Neuronal stem cell (in vitro differentiated cells): ENCODE measurements around the gene CARD8.

Experiments
- DNase-seq: peaks from one replicate; pipeline ENCODE4 v3.0.0-alpha.2; 2013; ENCODE audit warnings: low spot score
- H2AFZ ChIP-seq: one replicate; pipeline ENCODE4 v1.6.1; 2013; ENCODE audit warnings: mild to moderate bottlenecking, low read length, inconsistent platforms
- H2AK5ac ChIP-seq: 2 replicates; pipeline ENCODE4 v1.6.1; 2013; ENCODE audit warnings: low read depth, mild to moderate bottlenecking, inconsistent platforms, low read length, moderate library complexity, mixed read lengths
- H2BK120ac ChIP-seq: 2 replicates; pipeline ENCODE4 v1.6.1; 2013; ENCODE audit warnings: low read depth, mild to moderate bottlenecking, inconsistent platforms, low read length, moderate library complexity, mixed read lengths
- H2BK12ac ChIP-seq: one replicate; pipeline ENCODE4 v1.6.1; 2013; ENCODE audit warnings: low read length, inconsistent platforms
- H2BK15ac ChIP-seq: 2 replicates; pipeline ENCODE4 v1.6.1; 2013; ENCODE audit warnings: mild to moderate bottlenecking, low read length, inconsistent platforms, mixed read lengths
- H2BK5ac ChIP-seq: one replicate; pipeline ENCODE4 v1.6.1; 2013; ENCODE audit warnings: inconsistent platforms, mild to moderate bottlenecking, low read length, moderate library complexity
- H3K14ac ChIP-seq: one replicate; pipeline ENCODE4 v1.6.1; 2013; ENCODE audit warnings: low read length, inconsistent platforms
- H3K18ac ChIP-seq: 2 replicates; pipeline ENCODE4 v1.6.1; 2013; ENCODE audit warnings: low read length, inconsistent platforms
- H3K23ac ChIP-seq: 2 replicates; pipeline ENCODE4 v1.6.1; 2013; ENCODE audit warnings: low read depth, mild to moderate bottlenecking, mixed read lengths, low read length, inconsistent platforms; ENCODE audit not compliant: poor library complexity
- H3K27ac ChIP-seq: replicated peaks from 3 replicates; pipeline ENCODE4 v1.5.1; 2013; ENCODE audit warnings: low read length, inconsistent platforms
- H3K27me3 ChIP-seq, 3 experiments: 2 replicates each; pipeline ENCODE4 v1.6.1; 2013; ENCODE audit warnings: low read length in 3 of 3, mild to moderate bottlenecking in 2 of 3, inconsistent platforms in 1 of 3, low read depth in 1 of 3, mixed read lengths in 1 of 3, moderate library complexity in 1 of 3; ENCODE audit not compliant: control insufficient read depth in 3 of 3, insufficient read depth in 3 of 3
- H3K36me3 ChIP-seq, 2 donors: replicated peaks in 1 of 2; 2 replicates each; pipeline ENCODE4 v1.6.1; 2013; ENCODE audit warnings: low read length in 2 of 2; ENCODE audit not compliant: control insufficient read depth in 2 of 2, insufficient read depth in 2 of 2
- H3K4ac ChIP-seq: 2 replicates; pipeline ENCODE4 v1.6.1; 2013; ENCODE audit warnings: inconsistent platforms, mild to moderate bottlenecking, low read length, moderate library complexity
- H3K4me1 ChIP-seq, 2 donors: 1 replicate in 1 of 2; 2 replicates in 1 of 2; pipeline ENCODE4 v1.6.1; 2013; ENCODE audit warnings: low read length in 2 of 2, low read depth in 1 of 2; ENCODE audit not compliant: control insufficient read depth in 2 of 2, insufficient read depth in 1 of 2
- H3K4me2 ChIP-seq: one replicate; pipeline ENCODE4 v1.6.1; 2013; ENCODE audit warnings: mild to moderate bottlenecking, low read length, inconsistent platforms; ENCODE audit not compliant: insufficient read depth, poor library complexity, severe bottlenecking
- H3K4me3 ChIP-seq, 2 donors: 2 replicates each; pipeline ENCODE4 v1.5.1; 2013; ENCODE audit warnings: low read length in 2 of 2, mild to moderate bottlenecking in 2 of 2, inconsistent platforms in 1 of 2, moderate library complexity in 1 of 2
- H3K79me1 ChIP-seq: one replicate; pipeline ENCODE4 v1.6.1; 2013; ENCODE audit warnings: low read depth, mild to moderate bottlenecking, inconsistent platforms, low read length, moderate library complexity
- H3K9ac ChIP-seq: one replicate; pipeline ENCODE4 v1.6.1; 2013; ENCODE audit warnings: mild to moderate bottlenecking, low read depth, low read length, inconsistent platforms; ENCODE audit not compliant: poor library complexity
- H3K9me3 ChIP-seq, 2 donors: replicated peaks in 1 of 2; 2 replicates each; pipeline versions ENCODE3 to v1.6.1; 2013; ENCODE audit warnings: low read length in 2 of 2, mild to moderate bottlenecking in 2 of 2, inconsistent platforms in 1 of 2, low read depth in 1 of 2, mixed read lengths in 1 of 2, moderate library complexity in 1 of 2; ENCODE audit not compliant: control insufficient read depth in 2 of 2, insufficient read depth in 1 of 2
- H4K8ac ChIP-seq: one replicate; pipeline ENCODE4 v1.6.1; 2013; ENCODE audit warnings: low read depth, mild to moderate bottlenecking, inconsistent platforms, low read length, moderate library complexity
- H4K91ac ChIP-seq: one replicate; pipeline ENCODE4 v1.6.1; 2013; ENCODE audit warnings: low read length, low read depth, mild to moderate bottlenecking, inconsistent platforms; ENCODE audit not compliant: poor library complexity
- WGBS, 2 donors: extraction: QIAGEN DNeasy Blood & Tissue Kit; methylation state at CpG; one replicate each; pipeline ENCODE4 v1.1.7; 2013; ENCODE audit warnings: missing lambda C conversion rate in 2 of 2, mixed read lengths in 1 of 2; ENCODE audit not compliant: insufficient read length in 2 of 2, insufficient replicate concordance in 1 of 2; ENCODE audit errors: extremely low coverage in 2 of 2; 5-methylcytosine and 5-hydroxymethylcytosine counted together

Gene CARD8

DNA sequence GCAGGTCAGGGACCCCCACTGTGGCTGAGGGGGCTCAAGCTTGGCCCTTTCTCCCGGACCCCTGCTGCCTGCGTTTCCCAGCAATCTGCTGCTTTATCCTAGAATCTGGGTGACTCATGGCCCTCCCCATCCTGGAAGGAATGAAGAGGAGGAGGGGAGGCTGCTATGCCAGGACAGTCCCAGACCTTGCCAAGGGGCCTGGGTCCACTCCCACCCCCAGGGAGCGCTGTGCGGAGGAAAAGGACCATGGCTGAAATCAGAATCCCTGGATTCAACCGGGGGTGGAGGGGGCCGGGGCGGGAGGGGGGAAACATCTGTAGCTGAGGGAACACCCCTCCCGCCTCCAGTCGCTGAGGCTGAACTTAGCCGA, 34.7 kb upstream of the CARD8 start:
- H2BK15ac ChIP-seq: no peak overlapping the region
- no CpG with 5 or more reads among the region's 10 CpGs for WGBS, 2 donors
- H3K4me2 ChIP-seq: peak overlapping the region; percentile 96
- H3K4ac ChIP-seq: no peak overlapping the region
- peaks cover 1 to 19% of the 10 kb centered on the region in 2 donors for H3K9me3 ChIP-seq
- H3K27ac ChIP-seq: no peak overlapping the region
- no peak overlapping the region for H3K14ac ChIP-seq
- H3K23ac ChIP-seq: no peak overlapping the region
- H4K91ac ChIP-seq: no peak overlapping the region
- H3K9ac ChIP-seq: no peak overlapping the region
- H3K4me3 ChIP-seq: peak overlapping the region in 1 of 2 donors; percentile 8
- H4K8ac ChIP-seq: no peak overlapping the region
- H2BK120ac ChIP-seq: no peak overlapping the region
- no peak overlapping the region for H2BK5ac ChIP-seq
- peaks cover 7 to 31% of the 10 kb centered on the region in 2 donors for H3K36me3 ChIP-seq
- H2AFZ ChIP-seq: no peak overlapping the region
- H2BK12ac ChIP-seq: no peak overlapping the region
- peaks cover 6 to 7% of the 10 kb centered on the region in 2 donors for H3K4me1 ChIP-seq
- no peak overlapping the region for H2AK5ac ChIP-seq
- H3K18ac ChIP-seq: peak overlapping the region; percentile 89
- DNase-seq: peak; percentile 51
- H3K79me1 ChIP-seq: no peaks in the 10 kb centered on the region
- peaks cover 0 to 3% (median 0%) of the 10 kb centered on the region in 3 experiments for H3K27me3 ChIP-seq

DNA sequence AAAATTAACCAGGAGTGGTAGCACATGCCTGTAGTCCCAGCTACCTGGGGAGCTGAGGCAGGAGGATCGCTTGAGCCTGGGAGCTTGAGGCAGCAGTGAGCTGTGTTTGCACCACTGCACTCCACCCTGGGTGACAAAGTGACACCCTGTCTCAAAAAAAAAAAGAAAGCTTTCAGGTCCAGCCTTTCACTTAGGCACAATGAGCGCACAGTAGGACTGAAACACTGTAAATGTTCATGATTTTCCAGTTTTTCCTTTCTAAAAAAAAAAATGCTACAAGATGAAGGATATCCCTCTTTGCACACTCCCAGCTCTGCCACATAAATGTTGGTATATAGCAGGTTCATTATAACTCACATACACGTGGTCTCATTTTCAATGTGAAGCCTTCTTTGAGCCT, 32.0 kb upstream of the CARD8 start:
- peaks cover 6 to 7% of the 10 kb centered on the region in 2 donors for H3K4me1 ChIP-seq
- no peak overlapping the region for H3K14ac ChIP-seq
- no peak overlapping the region for H2BK120ac ChIP-seq
- H4K8ac ChIP-seq: no peak overlapping the region
- no CpG with 5 or more reads among the region's 3 CpGs for WGBS, 2 donors
- no peak overlapping the region for H3K4me3 ChIP-seq
- H3K18ac ChIP-seq: no peak overlapping the region
- H3K79me1 ChIP-seq: no peaks in the 10 kb centered on the region
- H2BK15ac ChIP-seq: no peak overlapping the region
- H3K27ac ChIP-seq: no peak overlapping the region
- no peak overlapping the region for H2BK12ac ChIP-seq
- H3K27me3 ChIP-seq: peaks cover 0 to 5% (median 0%) of the 10 kb centered on the region in 3 experiments
- H3K9ac ChIP-seq: no peak overlapping the region
- H2BK5ac ChIP-seq: no peak overlapping the region
- no peak overlapping the region for H2AFZ ChIP-seq
- peaks cover 5 to 32% of the 10 kb centered on the region in 2 donors for H3K9me3 ChIP-seq
- H3K4ac ChIP-seq: no peak overlapping the region
- no peak overlapping the region for H4K91ac ChIP-seq
- DNase-seq: no peak
- no peak overlapping the region for H3K23ac ChIP-seq
- no peak overlapping the region for H3K4me2 ChIP-seq
- peaks cover 12 to 56% of the 10 kb centered on the region in 2 donors for H3K36me3 ChIP-seq
- no peak overlapping the region for H2AK5ac ChIP-seq

DNA sequence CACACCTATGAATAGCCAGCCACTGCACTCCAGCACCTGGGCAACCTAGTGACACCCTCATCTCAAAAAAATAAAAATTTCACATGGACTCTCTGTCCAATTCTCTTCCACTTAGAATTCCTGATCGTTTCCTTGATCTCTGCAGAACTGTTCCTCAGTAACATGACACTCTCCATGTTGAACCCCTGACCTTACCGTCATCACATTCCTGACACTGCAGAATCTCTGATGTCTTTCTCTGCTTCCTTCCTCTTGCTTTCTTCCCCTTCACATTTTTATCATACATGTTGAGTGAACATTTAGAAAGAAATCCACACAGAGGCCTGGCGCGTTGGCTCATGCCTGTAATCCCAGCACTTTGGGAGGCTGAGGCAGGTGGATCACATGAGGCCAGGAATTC, 29.2 kb upstream of the CARD8 start:
- Histone ChIP-seq H2AFZ (no peak overlapping the region), H2BK15ac (no peak overlapping the region), H3K18ac (no peak overlapping the region), H2BK12ac (no peak overlapping the region), H4K8ac (no peak overlapping the region), H3K36me3 (peaks cover 16 to 81% of the 10 kb centered on the region in 2 donors), H2BK5ac (no peak overlapping the region), H3K23ac (no peak overlapping the region), H2BK120ac (no peak overlapping the region), H3K79me1 (no peaks in the 10 kb centered on the region), H3K9ac (no peak overlapping the region), H3K27me3 (peaks cover 0 to 2% (median 0%) of the 10 kb centered on the region in 3 experiments), H3K4me1 (no peaks in the 10 kb centered on the region), H3K9me3 (peaks cover 5 to 42% of the 10 kb centered on the region in 2 donors), H3K4me2 (no peak overlapping the region), H4K91ac (no peak overlapping the region), H3K27ac (no peak overlapping the region), H3K4ac (no peak overlapping the region), H2AK5ac (no peak overlapping the region), H3K14ac (no peak overlapping the region), H3K4me3 (no peak overlapping the region)
- no peak for DNase-seq
- WGBS, 2 donors: no CpG with 5 or more reads among the region's 4 CpGs

DNA sequence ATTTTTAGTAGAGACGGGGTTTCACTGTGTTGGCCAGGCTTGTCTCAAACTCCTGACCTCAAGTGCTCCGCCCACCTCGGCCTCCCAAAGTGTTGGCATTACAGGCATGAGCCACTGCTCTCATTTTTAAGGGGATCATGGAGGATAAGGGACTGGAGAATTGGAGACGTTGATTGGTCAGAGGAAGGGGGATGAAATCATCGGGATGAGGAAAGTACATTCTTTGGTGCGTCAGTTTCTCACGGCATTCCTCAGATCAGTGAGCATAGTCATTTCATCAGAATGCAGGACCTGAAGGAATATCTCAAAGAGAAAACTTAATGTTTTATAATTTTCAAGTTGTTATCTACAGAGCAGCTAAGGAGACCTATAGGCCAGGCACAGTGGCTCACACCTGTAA, 28.2 kb upstream of the CARD8 start:
- H2BK12ac ChIP-seq: no peak overlapping the region
- no peak overlapping the region for H3K27ac ChIP-seq
- no peak overlapping the region for H4K91ac ChIP-seq
- H3K79me1 ChIP-seq: no peaks in the 10 kb centered on the region
- peaks cover 16 to 81% of the 10 kb centered on the region in 2 donors for H3K36me3 ChIP-seq
- H3K4me2 ChIP-seq: no peak overlapping the region
- no peak overlapping the region for H3K18ac ChIP-seq
- no peak overlapping the region for H3K9ac ChIP-seq
- H3K4me1 ChIP-seq: no peaks in the 10 kb centered on the region
- no peak overlapping the region for H4K8ac ChIP-seq
- no peak overlapping the region for H3K4me3 ChIP-seq
- H3K9me3 ChIP-seq: peaks cover 5 to 42% of the 10 kb centered on the region in 2 donors
- H3K14ac ChIP-seq: no peak overlapping the region
- DNase-seq: no peak
- WGBS, 2 donors: no CpG with 5 or more reads among the region's 7 CpGs
- no peak overlapping the region for H2AK5ac ChIP-seq
- H2BK5ac ChIP-seq: no peak overlapping the region
- H2BK15ac ChIP-seq: no peak overlapping the region
- H3K27me3 ChIP-seq: peaks cover 0 to 2% (median 0%) of the 10 kb centered on the region in 3 experiments
- no peak overlapping the region for H3K4ac ChIP-seq
- H3K23ac ChIP-seq: no peak overlapping the region
- no peak overlapping the region for H2BK120ac ChIP-seq
- no peak overlapping the region for H2AFZ ChIP-seq
